AG04450 (cell line): ENCODE data around the gene CCSER1. TPM values are rescaled to one million over a fixed set of nuclear protein-coding genes. Genes with fewer than 3 reads are reported as not detected.

Source experiments
- CTCF ChIA-PET: fragments of 300-600, 350-600 bp; formaldehyde crosslinking; extraction: SDS; loops from one replicate; lab custom pipeline; 2022; ENCODE audit warnings: antibody characterized with exemption, inconsistent platforms; lab: Charles Lee
- POLR2A ChIA-PET: fragments of 350-600 bp; formaldehyde crosslinking; extraction: SDS; loops from one replicate; lab custom pipeline; 2021; ENCODE audit warnings: antibody characterized with exemption, inconsistent platforms; lab: Yijun Ruan, JAX
- DNase-seq: peaks from one replicate; pipeline ENCODE4 v3.0.0-alpha.2; 2011; ENCODE audit warnings: low read depth, low spot score
- H3K27ac ChIP-seq: one replicate; pipeline ENCODE4 v1.5.1; 2012; ENCODE audit warnings: low read depth, low read length, control low read depth
- H3K27me3 ChIP-seq: one replicate; pipeline ENCODE4 v1.6.0; 2012; ENCODE audit warnings: low read length; ENCODE audit not compliant: control insufficient read depth, insufficient read depth
- H3K4me3 ChIP-seq: 2 replicates; pipeline ENCODE4 v1.5.1; 2011; ENCODE audit warnings: mild to moderate bottlenecking, low read depth, low read length, control low read depth
- H3K9me3 ChIP-seq: 2 replicates; pipeline ENCODE4 v1.5.1; 2012; ENCODE audit warnings: low read length; ENCODE audit not compliant: control insufficient read depth, insufficient read depth
- CTCF ChIP-seq: IDR thresholded peaks from 2 replicates; pipeline ENCODE4 v1.5.1; 2011; ENCODE audit warnings: low read depth, low read length, control low read depth, inconsistent platforms
- polyA plus RNA-seq: library from polyadenylated mRNA; depleted of rRNA; stranded (reverse); fragments of >200 nt; gene quantifications from 2 replicates; pipeline ENCODE4 v1.2.3, GENCODE V29; 2011

Gene CCSER1
- polyA plus RNA-seq, 1 experiment = not detected

GRCh38 chr4:90845777-90846176 lies 718.6 kb downstream of the CCSER1 start:
- ChIA-PET CTCF (no interaction called here), POLR2A (no interaction called here)
- TF ChIP-seq CTCF = no peak
- no peaks in the 10 kb centered on the region for H3K27me3 ChIP-seq
- no peak overlapping the region for H3K4me3 ChIP-seq
- no peak overlapping the region for H3K27ac ChIP-seq
- no peak for DNase-seq
- no peaks in the 10 kb centered on the region; the same call in 1 of the 2 replicates for H3K9me3 ChIP-seq

DNA sequence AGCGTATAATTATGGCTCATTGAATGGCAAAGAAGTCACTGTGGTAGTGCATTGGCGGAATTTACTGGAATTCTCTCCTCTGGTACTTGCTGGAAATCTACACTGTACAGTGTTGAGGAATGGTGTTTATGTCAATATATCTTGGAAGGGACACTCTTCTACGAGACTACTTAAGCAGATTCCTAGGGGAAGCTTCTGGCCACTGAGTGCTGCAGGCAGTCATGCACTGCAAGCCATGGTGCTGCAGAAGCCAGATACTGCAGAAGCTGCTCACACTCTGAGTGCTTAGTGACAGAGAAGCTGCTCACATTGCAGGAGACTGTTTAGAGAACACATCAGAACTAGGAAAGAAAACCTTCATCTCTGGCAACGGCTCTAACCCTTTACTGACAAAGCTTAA lies 725.0 kb downstream of the CCSER1 start:
- H3K27me3 ChIP-seq = no peaks in the 10 kb centered on the region
- H3K27ac ChIP-seq = no peak overlapping the region
- POLR2A ChIA-PET = no interaction called here
- no peak for TF ChIP-seq CTCF
- no peaks in the 10 kb centered on the region; the same call in 1 of the 2 replicates for H3K9me3 ChIP-seq
- CTCF ChIA-PET = no interaction called here
- H3K4me3 ChIP-seq = no peak overlapping the region
- no peak for DNase-seq

GRCh38 chr4:90855111-90855510 lies 727.9 kb downstream of the CCSER1 start:
- ChIA-PET CTCF (no interaction called here), POLR2A (no interaction called here)
- DNase-seq = no peak
- Histone ChIP-seq H3K27ac (no peak overlapping the region), H3K9me3 (no peaks in the 10 kb centered on the region; the same call in 1 of the 2 replicates), H3K4me3 (no peak overlapping the region), H3K27me3 (no peaks in the 10 kb centered on the region)
- no peak for TF ChIP-seq CTCF

DNA sequence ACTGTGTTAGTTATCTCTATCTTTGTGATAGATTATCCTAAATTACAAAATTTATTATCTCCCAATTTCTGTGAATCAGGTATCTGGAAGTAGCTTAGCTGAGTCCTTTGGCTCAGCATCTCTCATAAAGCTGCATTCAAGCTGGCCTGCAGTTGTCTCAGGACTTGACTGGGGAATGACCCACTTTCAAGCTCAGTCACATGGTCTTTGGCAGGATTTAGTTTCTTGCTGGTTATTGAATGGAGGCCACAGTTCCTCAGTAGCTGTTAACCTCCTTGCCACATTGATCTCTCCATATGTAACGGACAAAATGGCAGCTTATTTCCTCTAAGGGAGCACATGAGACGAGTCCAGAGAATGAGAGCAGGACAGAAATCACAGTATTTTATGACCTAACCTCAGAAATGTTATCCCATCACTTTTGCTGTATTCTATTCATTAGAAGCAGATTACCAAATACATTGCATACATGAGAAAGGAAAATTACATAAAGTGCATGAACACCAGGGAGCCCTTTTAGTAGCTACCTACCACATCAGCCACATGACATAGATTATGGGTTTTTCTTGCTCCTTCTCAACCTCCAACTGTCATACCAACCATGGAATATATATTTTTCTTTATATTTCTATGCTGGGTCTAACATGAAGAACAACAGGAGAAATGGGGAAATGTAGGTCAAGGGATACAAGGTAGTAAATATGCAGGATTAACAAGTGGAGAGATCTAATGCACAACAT lies 730.1 kb downstream of the CCSER1 start:
- POLR2A ChIA-PET = no interaction called here
- H3K27me3 ChIP-seq = no peaks in the 10 kb centered on the region
- no peak overlapping the region for H3K27ac ChIP-seq
- TF ChIP-seq CTCF = no peak
- H3K9me3 ChIP-seq = no peaks in the 10 kb centered on the region
- no peak for DNase-seq
- H3K4me3 ChIP-seq = no peak overlapping the region
- CTCF ChIA-PET = no interaction called here

- ChIA-PET CTCF (no interaction called here), POLR2A (no interaction called here)
- no peak overlapping the region for H3K4me3 ChIP-seq
Measured at GRCh38 chr4:90875791-90876190, 748.6 kb downstream of the CCSER1 start.

More at GRCh38 chr4:90875791-90876190, 748.6 kb downstream of the CCSER1 start:
- DNase-seq = no peak
- H3K27me3 ChIP-seq = no peaks in the 10 kb centered on the region
- H3K9me3 ChIP-seq = no peaks in the 10 kb centered on the region
- no peak for TF ChIP-seq CTCF
- H3K27ac ChIP-seq = no peak overlapping the region
